ENCODE measurements around the gene KCNN2.

Gene KCNN2

GRCh38 chr5:114362977-114363761, 1.3 kb downstream of the KCNN2 start:
- no peak for DNase-seq (ENCODE audit: low read depth in 2 of 2)

- no peak for DNase-seq (ENCODE audit: low read depth in 2 of 2)
Measured at GRCh38 chr5:114363837-114364236, 2.0 kb downstream of the KCNN2 start.

GRCh38 chr5:114367029-114367428, 5.2 kb downstream of the KCNN2 start:
- no peak for DNase-seq (ENCODE audit: low read depth in 2 of 2)

GRCh38 chr5:114369680-114370417, 8.0 kb downstream of the KCNN2 start:
- DNase-seq (ENCODE audit: low read depth in 2 of 2), result no peak

GRCh38 chr5:114377050-114377844, 15.4 kb downstream of the KCNN2 start:
- no peak for DNase-seq (ENCODE audit: low read depth in 2 of 2)

- DNase-seq (ENCODE audit: low read depth in 2 of 2), result no peak
Measured at GRCh38 chr5:114377946-114378345, 16.1 kb downstream of the KCNN2 start.

- DNase-seq (ENCODE audit: low read depth in 2 of 2), result no peak
Measured at GRCh38 chr5:114380721-114381120, 18.9 kb downstream of the KCNN2 start.

- no peak for DNase-seq (ENCODE audit: low read depth in 2 of 2)
Measured at GRCh38 chr5:114387433-114387832, 25.6 kb downstream of the KCNN2 start.

- DNase-seq (ENCODE audit: low read depth in 2 of 2), result no peak
Measured at GRCh38 chr5:114390431-114390830, 28.6 kb downstream of the KCNN2 start.

GRCh38 chr5:114391321-114391720, 29.5 kb downstream of the KCNN2 start:
- no peak for DNase-seq (ENCODE audit: low read depth in 2 of 2)

- no peak for DNase-seq (ENCODE audit: low read depth in 2 of 2)
Measured at GRCh38 chr5:114393159-114393558, 31.3 kb downstream of the KCNN2 start.

GRCh38 chr5:114402206-114402605, 40.3 kb downstream of the KCNN2 start:
- DNase-seq (ENCODE audit: low read depth in 2 of 2), result no peak

GRCh38 chr5:114407783-114408182, 45.9 kb downstream of the KCNN2 start:
- no peak for DNase-seq (ENCODE audit: low read depth in 2 of 2)

- DNase-seq (ENCODE audit: low read depth in 2 of 2), result no peak
Measured at GRCh38 chr5:114408847-114409246, 47.0 kb downstream of the KCNN2 start.

- no peak for DNase-seq (ENCODE audit: low read depth in 2 of 2)
Measured at GRCh38 chr5:114411380-114411931, 49.6 kb downstream of the KCNN2 start.

GRCh38 chr5:114412510-114413171, 50.8 kb downstream of the KCNN2 start:
- no peak for DNase-seq (ENCODE audit: low read depth in 2 of 2)

- DNase-seq (ENCODE audit: low read depth in 2 of 2), result no peak
Measured at GRCh38 chr5:114415760-114416159, 53.9 kb downstream of the KCNN2 start.

GRCh38 chr5:114416254-114416653, 54.4 kb downstream of the KCNN2 start:
- no peak for DNase-seq (ENCODE audit: low read depth in 2 of 2)

- DNase-seq (ENCODE audit: low read depth in 2 of 2), result no peak
Measured at GRCh38 chr5:114417519-114417918, 55.6 kb downstream of the KCNN2 start.

- no peak for DNase-seq (ENCODE audit: low read depth in 2 of 2)
Measured at GRCh38 chr5:114418176-114419066, 56.6 kb downstream of the KCNN2 start.

- DNase-seq (ENCODE audit: low read depth in 2 of 2), result no peak
Measured at GRCh38 chr5:114419067-114419388, 57.2 kb downstream of the KCNN2 start.

All from stimulated activated CD4-positive, alpha-beta T cell treated with anti-CD3 and anti-CD28 coated beads, Interleukin-1b, Interleukin-23, amount 100 ng/mL, for 4 hours (primary cell).